HG02981 (cell line): Measurements from ENCODE around the gene RPS6KA3.
"Not testable (repeated sequence)": the region's sequence is repeated elsewhere in the genome, so short reads cannot be mapped to it uniquely, and the experiment has no call there.

Source experiments
- ATAC-seq: cut with Tn5 transposase; IDR thresholded peaks from one replicate; pipeline ENCODE4 v1.9.1; 2021; ENCODE audit warnings: mild to moderate bottlenecking, moderate library complexity; ENCODE audit not compliant: unreplicated experiment

The RPS6KA3 gene

GRCh38 chrX:20149326-20149725, 117.4 kb downstream of the RPS6KA3 start:
- no peak for ATAC-seq

- ATAC-seq: no peak
These were observed 119.1 kb downstream of the RPS6KA3 start for GRCh38 chrX:20147561-20147960.

- ATAC-seq: no peak
These were observed 122.2 kb downstream of the RPS6KA3 start for GRCh38 chrX:20144491-20144890.

- no peak for ATAC-seq
These were observed 123.1 kb downstream of the RPS6KA3 start for GRCh38 chrX:20143561-20143960.

GRCh38 chrX:20143111-20143510, 123.6 kb downstream of the RPS6KA3 start:
- ATAC-seq: no peak

- peak; percentile 98 for ATAC-seq
These were observed 125.2 kb downstream of the RPS6KA3 start, which contains the start of gene EIF1AX for GRCh38 chrX:20141281-20142220. Gene EIF1AX (minus strand): TSS chrX:20141838. CDS start chrX:20141640, 198 bp downstream.

GRCh38 chrX:20140420-20140819, 126.3 kb downstream of the RPS6KA3 start:
- no peak for ATAC-seq

GRCh38 chrX:20139966-20140365, 126.7 kb downstream of the RPS6KA3 start:
- no peak for ATAC-seq

- ATAC-seq: no peak
These were observed 130.8 kb downstream of the RPS6KA3 start for GRCh38 chrX:20135944-20136343.

GRCh38 chrX:20132666-20133065, 134.0 kb downstream of the RPS6KA3 start:
- no peak for ATAC-seq

GRCh38 chrX:20130357-20130756, 136.4 kb downstream of the RPS6KA3 start:
- ATAC-seq: no peak

GRCh38 chrX:20129547-20129946, 137.2 kb downstream of the RPS6KA3 start:
- ATAC-seq: no peak

GRCh38 chrX:20128670-20129069, 138.0 kb downstream of the RPS6KA3 start:
- no peak for ATAC-seq

GRCh38 chrX:20127440-20127839, 139.3 kb downstream of the RPS6KA3 start:
- not testable (repeated sequence) for ATAC-seq

- not testable (repeated sequence) for ATAC-seq
These were observed 139.9 kb downstream of the RPS6KA3 start for GRCh38 chrX:20126833-20127232.

- no peak for ATAC-seq
These were observed 141.7 kb downstream of the RPS6KA3 start for GRCh38 chrX:20124964-20125363.

GRCh38 chrX:20118065-20118824, 148.5 kb downstream of the RPS6KA3 start:
- ATAC-seq: no peak

- ATAC-seq: no peak
These were observed 150.0 kb downstream of the RPS6KA3 start, which contains the start of gene MAP7D2 for GRCh38 chrX:20116577-20117240. Gene MAP7D2 (minus strand): TSS chrX:20116907. CDS start chrX:20116879, 28 bp downstream.

- no peak for ATAC-seq
These were observed 150.6 kb downstream of the RPS6KA3 start for GRCh38 chrX:20116087-20116576.

- ATAC-seq: no peak
These were observed 154.5 kb downstream of the RPS6KA3 start for GRCh38 chrX:20112022-20112774.
